C4-2B (cell line): ENCODE data around the gene LRTM1.

Source experiments
- ZFX ChIP-seq: fragments of 450-650 bp; IDR thresholded peaks from 2 replicates; pipeline ENCODE4 v1.6.1; 2017
- TF ChIP-seq, protein P1 (sequence below): fragments of 450-650 bp; conservative IDR thresholded peaks from 2 replicates; pipeline ENCODE4 v1.5.1; 2017; ENCODE audit warnings: mild to moderate bottlenecking

DNA sequence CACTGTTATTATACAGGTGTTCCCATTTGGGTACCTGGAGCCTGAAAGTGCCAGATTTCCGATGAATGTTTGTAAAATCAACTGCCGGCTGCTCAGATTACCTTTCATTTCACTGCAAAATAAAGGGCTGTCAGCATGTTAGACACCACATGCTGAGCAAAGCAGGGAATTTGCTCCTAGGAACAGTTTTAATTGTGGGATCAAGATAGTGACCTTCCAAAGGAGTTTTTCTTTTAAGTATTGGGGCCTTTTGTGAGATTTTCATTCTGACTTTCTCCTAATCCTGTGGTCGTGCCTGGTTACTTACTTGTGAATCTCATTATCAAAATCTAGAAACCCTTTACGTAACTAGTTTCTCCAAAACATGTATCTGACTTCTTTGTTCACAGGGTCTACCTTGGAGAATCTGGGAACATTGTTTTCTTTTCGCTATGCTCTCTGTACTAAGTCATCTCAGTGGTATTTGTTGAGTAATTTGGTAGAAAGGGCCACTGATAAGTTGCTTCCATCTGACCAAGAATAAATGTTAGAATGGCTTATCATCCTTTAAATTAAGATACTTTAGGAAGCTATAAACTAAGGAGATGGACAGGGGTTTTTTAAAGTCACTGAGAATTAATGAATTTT is 40.8 kb upstream of the LRTM1 start:
- TF ChIP-seq, protein P1, sequence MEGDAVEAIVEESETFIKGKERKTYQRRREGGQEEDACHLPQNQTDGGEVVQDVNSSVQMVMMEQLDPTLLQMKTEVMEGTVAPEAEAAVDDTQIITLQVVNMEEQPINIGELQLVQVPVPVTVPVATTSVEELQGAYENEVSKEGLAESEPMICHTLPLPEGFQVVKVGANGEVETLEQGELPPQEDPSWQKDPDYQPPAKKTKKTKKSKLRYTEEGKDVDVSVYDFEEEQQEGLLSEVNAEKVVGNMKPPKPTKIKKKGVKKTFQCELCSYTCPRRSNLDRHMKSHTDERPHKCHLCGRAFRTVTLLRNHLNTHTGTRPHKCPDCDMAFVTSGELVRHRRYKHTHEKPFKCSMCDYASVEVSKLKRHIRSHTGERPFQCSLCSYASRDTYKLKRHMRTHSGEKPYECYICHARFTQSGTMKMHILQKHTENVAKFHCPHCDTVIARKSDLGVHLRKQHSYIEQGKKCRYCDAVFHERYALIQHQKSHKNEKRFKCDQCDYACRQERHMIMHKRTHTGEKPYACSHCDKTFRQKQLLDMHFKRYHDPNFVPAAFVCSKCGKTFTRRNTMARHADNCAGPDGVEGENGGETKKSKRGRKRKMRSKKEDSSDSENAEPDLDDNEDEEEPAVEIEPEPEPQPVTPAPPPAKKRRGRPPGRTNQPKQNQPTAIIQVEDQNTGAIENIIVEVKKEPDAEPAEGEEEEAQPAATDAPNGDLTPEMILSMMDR: no peak
- TF ChIP-seq ZFX: no peak
